CD4-positive, alpha-beta T cell (primary cell): Measurements from ENCODE around the gene ETFA. TPM values are rescaled to one million over a fixed set of nuclear protein-coding genes. Genes with fewer than 3 reads are reported as not detected.

ENCODE experiments used
- ATAC-seq: fragments of 200-7000 bp; cut with Tn5 transposase; one replicate; pipeline ENCODE4 v1.10.0; 2022; ENCODE audit warnings: mild to moderate bottlenecking; ENCODE audit not compliant: poor library complexity
- CTCF ChIA-PET: fragments of 350-600 bp; sonication (Branson Sonifier 250); formaldehyde crosslinking; loops from one replicate; lab custom pipeline; 2021; ENCODE audit warnings: antibody characterized with exemption, inconsistent platforms; lab: Charles Lee
- POLR2A ChIA-PET: fragments of 350-600 bp; sonication (Branson Sonifier 250); formaldehyde crosslinking; loops from one replicate; lab custom pipeline; 2021; ENCODE audit warnings: antibody characterized with exemption, inconsistent platforms; lab: Charles Lee
- DNase-seq, 14 experiments: peaks; one replicate each; pipeline ENCODE4 v3.0.0-alpha.2; 2013 to 2020; ENCODE audit warnings: mixed read lengths in 2 of 14
- H3K27ac ChIP-seq, 2 donors: one replicate each; pipeline versions ENCODE4 v1.5.1 to v1.7.0; 2013; ENCODE audit warnings: low read length in 2 of 2, low read depth in 1 of 2, mild to moderate bottlenecking in 1 of 2
- H3K27me3 ChIP-seq, 2 experiments: 1 replicate in 1 of 2; 2 replicates in 1 of 2; pipeline versions ENCODE4 v1.6.1 to v1.7.0; 2013; ENCODE audit warnings: low read length in 2 of 2, control low read depth in 1 of 2, mild to moderate bottlenecking in 1 of 2, moderate library complexity in 1 of 2; ENCODE audit not compliant: insufficient read depth in 2 of 2, control insufficient read depth in 1 of 2
- H3K36me3 ChIP-seq: one replicate; pipeline ENCODE4 v1.6.1; 2013; ENCODE audit warnings: low read length, control low read depth; ENCODE audit not compliant: insufficient read depth
- H3K4me1 ChIP-seq: one replicate; pipeline ENCODE4 v1.6.1; 2013; ENCODE audit warnings: low read length, control low read depth; ENCODE audit not compliant: insufficient read depth
- H3K4me3 ChIP-seq: one replicate; pipeline ENCODE4 v1.5.1; 2013; ENCODE audit warnings: mild to moderate bottlenecking, low read length, moderate library complexity
- H3K9me3 ChIP-seq, 2 experiments: 1 replicate in 1 of 2; 2 replicates in 1 of 2; pipeline versions ENCODE4 v1.6.1 to v1.7.0; 2013; ENCODE audit warnings: low read length in 2 of 2, mild to moderate bottlenecking in 2 of 2, control low read depth in 1 of 2, moderate library complexity in 1 of 2; ENCODE audit not compliant: control insufficient read depth in 1 of 2, insufficient read depth in 1 of 2
- H3K27ac Mint-ChIP-seq: one replicate; pipeline ENCODE4 v1.8.0; 2020; ENCODE audit warnings: mixed read lengths
- H3K27me3 Mint-ChIP-seq: one replicate; pipeline ENCODE4 v1.8.0; 2021; ENCODE audit warnings: mixed read lengths
- H3K36me3 Mint-ChIP-seq: one replicate; pipeline ENCODE4 v1.8.0; 2021; ENCODE audit warnings: low read depth, mixed read lengths
- H3K4me1 Mint-ChIP-seq: one replicate; pipeline ENCODE4 v1.8.0; 2021; ENCODE audit warnings: low read depth, mixed read lengths
- H3K4me3 Mint-ChIP-seq: one replicate; pipeline ENCODE4 v1.8.0; 2020; ENCODE audit warnings: mild to moderate bottlenecking, mixed read lengths
- H3K9me3 Mint-ChIP-seq: one replicate; pipeline ENCODE4 v1.8.0; 2020; ENCODE audit warnings: mixed read lengths
- intact Hi-C, 2 experiments: fragments of 100-400 bp; cut with DNase I in 1 of 2; cut with micrococcal nuclease in 1 of 2; formaldehyde crosslinking; loops; one replicate each; pipeline versions ENCODE4 v1.15.1 to v1.9.0; 2023 to 2025; cut with DNase I, micrococcal nuclease
- total RNA-seq, 174 experiments: library from RNA in 2 of 174; stranded (reverse) in 2 of 174; gene quantifications; one replicate each; pipeline ENCODE4 v1.2.3 and lab custom pipeline; 2021 to 2026
- TF ChIP-seq, protein P1 (sequence below): fragments of 200-600 bp; IDR thresholded peaks from one replicate; pipeline ENCODE4 v1.8.0; 2022; ENCODE audit warnings: antibody characterized with exemption, mild to moderate bottlenecking

Gene ETFA
- total RNA-seq, 2 experiments from 2014 or later, result 11.4 to 15.2 TPM

DNA sequence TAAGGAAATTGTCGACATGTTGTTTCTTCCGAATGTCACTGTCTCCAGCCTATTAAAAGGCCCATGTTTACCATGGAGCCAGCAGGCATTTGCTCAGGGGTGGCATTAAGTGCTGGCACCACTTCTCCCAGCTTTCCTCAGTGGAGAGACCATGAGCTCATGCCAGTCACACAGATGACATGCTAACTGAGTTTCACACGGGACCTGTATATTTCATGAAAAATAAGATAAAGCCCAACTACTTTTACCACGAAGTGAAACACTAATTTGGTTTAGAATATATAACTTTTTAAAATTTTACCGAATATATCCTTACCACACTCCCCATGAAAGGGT, 93.4 kb downstream of the ETFA start:
- no peak overlapping the region for H3K4me3 Mint-ChIP-seq
- H3K27ac Mint-ChIP-seq, result no peak overlapping the region
- ChIA-PET CTCF (no interaction called here), POLR2A (no interaction called here)
- H3K27me3 Mint-ChIP-seq, result no peaks in the 10 kb centered on the region
- no peaks in the 10 kb centered on the region for H3K9me3 Mint-ChIP-seq
- Histone ChIP-seq H3K9me3 (no peaks in the 10 kb centered on the region), H3K36me3 (peaks cover 35% of the 10 kb centered on the region), H3K27me3 (no peaks in the 10 kb centered on the region), H3K27ac (no peak overlapping the region), H3K4me1 (no peaks in the 10 kb centered on the region), H3K4me3 (no peak overlapping the region)
- TF ChIP-seq, protein P1, sequence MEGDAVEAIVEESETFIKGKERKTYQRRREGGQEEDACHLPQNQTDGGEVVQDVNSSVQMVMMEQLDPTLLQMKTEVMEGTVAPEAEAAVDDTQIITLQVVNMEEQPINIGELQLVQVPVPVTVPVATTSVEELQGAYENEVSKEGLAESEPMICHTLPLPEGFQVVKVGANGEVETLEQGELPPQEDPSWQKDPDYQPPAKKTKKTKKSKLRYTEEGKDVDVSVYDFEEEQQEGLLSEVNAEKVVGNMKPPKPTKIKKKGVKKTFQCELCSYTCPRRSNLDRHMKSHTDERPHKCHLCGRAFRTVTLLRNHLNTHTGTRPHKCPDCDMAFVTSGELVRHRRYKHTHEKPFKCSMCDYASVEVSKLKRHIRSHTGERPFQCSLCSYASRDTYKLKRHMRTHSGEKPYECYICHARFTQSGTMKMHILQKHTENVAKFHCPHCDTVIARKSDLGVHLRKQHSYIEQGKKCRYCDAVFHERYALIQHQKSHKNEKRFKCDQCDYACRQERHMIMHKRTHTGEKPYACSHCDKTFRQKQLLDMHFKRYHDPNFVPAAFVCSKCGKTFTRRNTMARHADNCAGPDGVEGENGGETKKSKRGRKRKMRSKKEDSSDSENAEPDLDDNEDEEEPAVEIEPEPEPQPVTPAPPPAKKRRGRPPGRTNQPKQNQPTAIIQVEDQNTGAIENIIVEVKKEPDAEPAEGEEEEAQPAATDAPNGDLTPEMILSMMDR, result no peak
- peaks cover 68% of the 10 kb centered on the region for H3K36me3 Mint-ChIP-seq
- DNase-seq (no peak), ATAC-seq (no peak)
- H3K4me1 Mint-ChIP-seq, result no peaks in the 10 kb centered on the region
- intact Hi-C loops, result no loop called here

DNA sequence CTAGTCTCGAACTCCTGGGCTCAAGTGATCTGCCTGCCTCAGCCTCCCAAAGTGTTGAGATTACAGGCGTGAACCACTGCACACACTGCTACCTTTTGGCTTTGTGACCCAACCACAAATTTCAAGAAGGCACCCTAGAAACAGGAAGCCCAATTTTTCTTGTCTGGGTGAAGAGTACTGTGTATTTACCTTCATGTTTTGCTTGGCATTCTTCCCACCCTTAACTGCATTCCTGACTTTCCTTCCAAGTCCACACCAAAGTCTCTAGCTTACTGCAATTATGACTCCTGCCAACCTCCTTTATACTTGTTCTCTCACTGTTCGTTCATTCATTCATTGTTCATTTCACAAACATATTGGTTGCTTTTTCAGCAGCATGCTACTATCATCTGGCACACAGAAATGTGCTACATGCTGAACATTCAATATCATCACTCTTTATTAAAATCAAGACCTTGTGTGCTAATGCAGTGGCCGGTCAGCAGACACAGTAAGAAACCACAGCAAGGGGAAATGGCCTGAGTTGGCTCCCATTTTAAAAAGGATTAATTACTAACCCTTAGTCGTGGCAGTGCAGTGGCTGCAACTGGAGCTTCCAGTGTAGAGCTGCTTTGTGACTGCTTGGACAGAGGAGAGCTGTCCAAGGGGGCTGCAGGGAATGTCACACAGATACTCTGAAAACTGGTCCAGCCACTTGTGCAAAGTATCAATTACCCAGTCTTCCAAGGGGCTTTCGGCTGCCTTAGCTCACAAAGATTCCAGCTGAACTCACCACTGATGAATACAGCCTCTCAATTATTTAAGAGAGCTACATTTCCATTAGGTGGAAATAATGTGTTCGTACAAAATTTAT, 94.0 kb downstream of the ETFA start:
- Mint-ChIP-seq H3K9me3 (no peaks in the 10 kb centered on the region), H3K27ac (peak overlapping the region; percentile 5)

DNA sequence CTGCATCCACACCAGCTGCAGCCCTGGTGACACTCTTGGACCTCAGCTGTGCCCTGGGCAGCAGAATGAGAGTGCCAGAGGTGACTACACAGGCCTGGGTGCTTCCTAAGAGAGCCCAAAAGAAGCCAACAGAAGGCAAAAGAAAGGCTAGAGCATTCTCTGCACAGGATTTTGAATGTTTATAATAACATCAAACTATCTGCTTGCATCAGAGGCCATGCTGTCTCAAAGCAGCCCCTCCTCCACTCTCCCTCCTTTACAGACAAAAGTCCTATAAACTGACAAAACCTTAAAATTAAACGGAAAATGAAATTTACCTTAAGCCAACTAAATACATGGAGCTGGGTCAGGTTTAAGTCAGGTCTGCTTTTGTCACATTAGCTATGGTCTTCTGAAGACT, 95.6 kb downstream of the ETFA start:
- H3K4me1 ChIP-seq, result no peaks in the 10 kb centered on the region
- H3K36me3 Mint-ChIP-seq, result peaks cover 71% of the 10 kb centered on the region
- H3K4me3 Mint-ChIP-seq, result no peak overlapping the region
- no peaks in the 10 kb centered on the region for H3K9me3 Mint-ChIP-seq
- no peak overlapping the region for H3K27ac ChIP-seq
- H3K27me3 Mint-ChIP-seq, result no peaks in the 10 kb centered on the region
- H3K4me1 Mint-ChIP-seq, result no peaks in the 10 kb centered on the region
- CTCF ChIA-PET, result interaction anchor here (0.9 kb wide), 1 partner anchor 38 kb away, joined by 3 read pairs; no protein-coding TSS in a partner anchor
- H3K36me3 ChIP-seq, result peaks cover 52% of the 10 kb centered on the region
- POLR2A ChIA-PET, result no interaction called here
- TF ChIP-seq, protein P1, result no peak
- H3K9me3 ChIP-seq, result no peaks in the 10 kb centered on the region
- no peak overlapping the region for H3K27ac Mint-ChIP-seq
- intact Hi-C loops, result no loop called here
- ATAC-seq (no peak), DNase-seq (no peak)
- H3K27me3 ChIP-seq, result no peaks in the 10 kb centered on the region
- H3K4me3 ChIP-seq, result no peak overlapping the region

More for the DNA sequence above, 94.0 kb downstream of the ETFA start:
- no peaks in the 10 kb centered on the region for H3K27me3 ChIP-seq
- TF ChIP-seq, protein P1, result no peak
- H3K9me3 ChIP-seq, result no peaks in the 10 kb centered on the region
- no peak overlapping the region for H3K4me3 ChIP-seq
- Mint-ChIP-seq H3K4me3 (no peak overlapping the region), H3K36me3 (peaks cover 68% of the 10 kb centered on the region), H3K4me1 (no peaks in the 10 kb centered on the region), H3K27me3 (no peaks in the 10 kb centered on the region)
- H3K4me1 ChIP-seq, result no peaks in the 10 kb centered on the region
- ChIA-PET CTCF (no interaction called here), POLR2A (no interaction called here)
- peaks cover 41% of the 10 kb centered on the region for H3K36me3 ChIP-seq
- H3K27ac ChIP-seq, result no peak overlapping the region
- no peak for ATAC-seq
- DNase-seq, result no peak
- intact Hi-C loops, result no loop called here
